NCI-H2196 (cell line): ENCODE results near the gene HOXD13.

Experiments used
- DNase-seq: peaks from one replicate; lab custom pipeline; 2025; ENCODE audit not compliant: unreplicated experiment; lab: John Stamatoyannopoulos, UW

The HOXD13 gene

GRCh38 chr2:176118601-176119339, 26.2 kb downstream of the HOXD13 start:
- no peak for DNase-seq

- DNase-seq = no peak
These were observed 28.1 kb downstream of the HOXD13 start for GRCh38 chr2:176120364-176121189.

- no peak for DNase-seq
These were observed 28.9 kb downstream of the HOXD13 start for GRCh38 chr2:176121190-176122051.

- no peak for DNase-seq
These were observed 29.6 kb downstream of the HOXD13 start for GRCh38 chr2:176122052-176122682.

GRCh38 chr2:176122683-176123410, 30.3 kb downstream of the HOXD13 start, which contains the start of gene HOXD9:
Gene HOXD9 (plus strand): TSS chr2:176122719. CDS start chr2:176122769, 50 bp downstream.
- DNase-seq = no peak

- no peak for DNase-seq
These were observed 31.0 kb downstream of the HOXD13 start for GRCh38 chr2:176123411-176124109.

- DNase-seq = no peak
These were observed 31.8 kb downstream of the HOXD13 start for GRCh38 chr2:176124110-176124946.

DNA sequence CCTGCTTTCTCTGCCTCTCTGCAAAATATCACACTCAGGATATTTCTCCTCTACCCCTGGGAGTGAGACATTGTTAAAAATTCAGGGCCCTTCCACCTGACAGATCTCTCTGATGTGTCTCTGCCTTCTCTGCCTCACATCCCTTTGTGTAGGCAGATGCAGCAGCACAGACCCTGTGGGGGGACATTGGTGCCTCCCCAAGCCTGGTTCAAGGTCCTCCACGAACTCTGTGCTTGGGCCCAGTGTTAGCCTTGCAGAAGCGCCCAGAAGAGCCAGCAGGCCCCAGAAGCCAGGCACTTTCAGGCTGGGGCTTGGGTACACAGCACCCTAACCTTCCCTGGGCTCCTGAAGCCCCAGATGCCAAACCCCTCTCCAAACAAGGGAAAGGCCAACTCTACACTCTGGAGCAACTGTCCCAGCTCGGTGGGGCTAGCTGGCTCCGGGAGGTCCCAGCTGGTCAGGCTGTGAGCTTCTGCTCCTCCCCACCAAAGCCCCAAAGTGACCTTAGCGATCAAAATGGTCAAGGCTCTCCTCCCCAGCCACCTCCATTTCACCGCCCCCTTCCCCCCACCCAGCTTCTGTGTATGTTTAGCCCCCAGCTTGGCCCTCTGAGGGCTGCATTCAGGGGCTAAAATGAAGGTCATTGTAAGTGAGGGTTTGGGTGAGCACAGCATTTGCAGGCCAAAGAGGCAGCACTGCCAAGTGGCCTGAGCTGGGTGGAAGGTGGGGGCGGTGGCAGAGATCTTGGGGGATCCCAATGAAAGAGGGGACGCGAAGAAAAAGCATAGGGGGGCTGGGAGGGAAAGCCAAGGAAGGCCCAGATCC, 32.6 kb downstream of the HOXD13 start:
- no peak for DNase-seq

GRCh38 chr2:176125772-176126054, 33.2 kb downstream of the HOXD13 start:
- no peak for DNase-seq

DNA sequence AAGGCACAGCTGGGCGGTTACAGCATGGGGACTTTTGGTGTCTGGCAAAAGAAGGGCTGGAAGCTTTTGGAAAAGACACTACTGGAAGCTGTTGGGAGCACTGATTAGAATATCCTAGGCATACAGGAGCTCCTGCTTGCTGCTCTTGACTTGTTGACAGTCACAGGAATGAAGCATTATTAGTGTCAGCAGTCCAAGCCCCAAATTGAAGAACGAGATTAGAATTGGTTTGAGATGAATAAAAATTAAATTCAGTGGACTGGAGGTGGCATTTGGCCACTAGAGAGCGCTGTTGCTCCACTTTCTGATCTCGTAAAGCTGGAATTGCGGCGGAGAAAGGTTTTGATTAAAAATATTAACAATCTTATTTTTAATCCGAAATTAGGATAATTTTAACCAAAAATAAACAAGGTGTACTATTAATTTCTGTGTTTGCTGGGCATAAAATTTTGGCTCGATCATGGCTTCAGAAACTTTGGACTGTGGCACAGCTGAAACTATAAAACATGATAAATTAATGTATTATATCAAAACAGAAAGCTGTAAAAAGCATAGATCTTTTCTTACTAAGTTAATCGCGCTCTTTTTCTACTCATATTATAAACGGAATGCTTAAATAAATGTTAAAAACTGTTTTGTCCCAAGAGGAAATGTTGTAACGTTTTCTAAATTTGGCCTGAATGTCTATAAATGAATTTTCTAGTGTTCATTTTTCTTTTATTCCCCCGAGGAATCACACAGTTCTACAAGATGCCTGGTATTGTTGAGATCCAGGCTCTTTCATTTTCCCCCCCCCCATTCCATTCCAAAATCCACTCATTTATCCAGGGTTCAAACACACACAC, 34.6 kb downstream of the HOXD13 start:
- peak; percentile 84 for DNase-seq

DNA sequence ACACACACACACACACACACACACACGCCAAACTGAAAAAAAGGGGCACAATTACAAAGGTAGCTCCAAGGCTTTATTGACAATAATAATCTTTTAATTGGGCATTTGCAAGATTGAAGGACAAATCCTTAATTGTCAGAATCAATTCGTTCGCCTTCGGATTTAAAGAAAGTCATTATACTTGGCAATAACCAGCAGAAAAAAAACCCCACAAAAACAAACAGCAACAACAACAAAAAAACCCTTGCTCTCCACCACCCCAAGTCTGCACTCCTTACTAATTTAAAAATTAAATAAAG, 35.2 kb downstream of the HOXD13 start:
- no peak for DNase-seq

- no peak for DNase-seq
These were observed 35.9 kb downstream of the HOXD13 start for GRCh38 chr2:176128172-176128981.

DNA sequence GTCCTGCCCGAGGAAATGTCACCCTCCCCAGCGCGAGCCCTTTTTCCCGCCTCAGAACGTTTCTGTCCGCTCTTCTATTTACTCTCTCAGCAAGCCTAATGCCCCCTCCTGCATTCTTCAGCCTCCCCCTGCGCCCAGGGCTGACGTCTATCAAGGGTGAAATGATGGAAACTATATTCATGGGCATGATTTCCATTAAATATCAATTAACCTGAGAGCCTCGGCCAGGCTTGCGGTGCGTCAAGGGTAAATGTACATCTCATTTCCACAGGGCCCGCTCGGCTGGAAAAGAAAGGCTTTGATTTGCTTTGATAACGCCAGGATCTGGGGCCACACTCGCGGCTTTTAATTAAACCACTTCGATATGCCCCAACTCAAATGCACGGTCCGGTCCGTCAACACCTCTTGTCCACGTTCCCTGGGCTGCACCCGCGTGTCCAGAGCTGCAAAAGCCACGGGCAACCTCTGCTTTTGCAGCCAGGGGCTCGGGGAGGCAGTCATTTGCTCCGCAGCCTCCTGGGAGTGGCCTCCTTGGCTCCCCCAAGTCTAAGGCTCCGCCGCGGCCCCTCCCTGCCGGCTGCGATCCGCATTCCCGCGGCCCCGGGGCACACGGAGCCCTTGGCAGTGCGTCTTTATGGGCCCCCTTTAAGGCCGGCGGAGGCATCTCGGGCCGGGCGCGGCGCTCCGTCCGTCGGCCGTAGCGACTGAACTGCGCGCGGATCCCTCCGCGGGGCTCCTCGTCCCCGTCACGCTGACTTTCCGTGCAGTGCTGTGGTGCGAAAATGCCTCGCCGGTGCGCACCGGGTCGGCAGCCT, 36.7 kb downstream of the HOXD13 start, which contains the start of gene HOXD8:
Gene HOXD8, plus strand, starts transcription at position 724 of the 815 bp plus-strand sequence. CDS start 662 bp downstream, outside the sequence.
- no peak for DNase-seq

- DNase-seq = no peak
These were observed 37.3 kb downstream of the HOXD13 start for GRCh38 chr2:176129813-176130146.

DNA sequence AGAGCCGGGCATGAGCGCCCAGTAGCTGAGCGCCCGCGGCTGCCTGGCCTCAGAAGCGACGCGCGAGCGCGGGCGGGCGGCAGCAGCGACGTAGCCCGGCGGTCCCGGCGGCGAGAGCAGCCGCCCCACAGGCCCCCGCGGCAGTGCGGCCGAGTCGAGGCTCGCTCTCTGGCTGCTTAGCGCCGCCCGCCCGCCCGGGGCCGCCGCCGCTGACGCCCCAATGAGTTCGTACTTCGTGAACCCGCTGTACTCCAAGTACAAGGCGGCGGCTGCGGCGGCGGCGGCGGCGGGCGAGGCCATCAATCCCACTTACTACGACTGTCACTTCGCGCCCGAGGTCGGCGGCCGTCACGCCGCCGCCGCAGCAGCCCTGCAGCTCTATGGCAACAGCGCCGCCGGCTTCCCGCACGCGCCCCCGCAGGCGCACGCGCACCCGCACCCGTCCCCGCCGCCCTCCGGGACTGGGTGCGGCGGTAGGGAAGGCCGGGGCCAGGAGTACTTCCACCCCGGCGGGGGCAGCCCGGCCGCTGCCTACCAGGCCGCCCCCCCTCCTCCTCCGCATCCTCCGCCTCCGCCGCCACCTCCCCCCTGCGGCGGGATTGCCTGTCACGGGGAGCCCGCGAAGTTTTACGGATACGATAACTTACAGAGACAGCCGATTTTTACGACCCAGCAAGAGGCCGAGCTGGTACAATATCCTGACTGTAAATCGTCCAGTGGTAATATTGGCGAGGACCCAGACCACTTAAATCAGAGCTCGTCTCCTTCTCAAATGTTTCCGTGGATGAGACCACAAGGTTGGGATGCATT, 37.8 kb downstream of the HOXD13 start:
- DNase-seq = peak; percentile 44
